ENCODE data around the gene PTPRD.
A peak's percentile ranks its signal among the peaks of the same experiment; 100 is the strongest.

The PTPRD gene

DNA sequence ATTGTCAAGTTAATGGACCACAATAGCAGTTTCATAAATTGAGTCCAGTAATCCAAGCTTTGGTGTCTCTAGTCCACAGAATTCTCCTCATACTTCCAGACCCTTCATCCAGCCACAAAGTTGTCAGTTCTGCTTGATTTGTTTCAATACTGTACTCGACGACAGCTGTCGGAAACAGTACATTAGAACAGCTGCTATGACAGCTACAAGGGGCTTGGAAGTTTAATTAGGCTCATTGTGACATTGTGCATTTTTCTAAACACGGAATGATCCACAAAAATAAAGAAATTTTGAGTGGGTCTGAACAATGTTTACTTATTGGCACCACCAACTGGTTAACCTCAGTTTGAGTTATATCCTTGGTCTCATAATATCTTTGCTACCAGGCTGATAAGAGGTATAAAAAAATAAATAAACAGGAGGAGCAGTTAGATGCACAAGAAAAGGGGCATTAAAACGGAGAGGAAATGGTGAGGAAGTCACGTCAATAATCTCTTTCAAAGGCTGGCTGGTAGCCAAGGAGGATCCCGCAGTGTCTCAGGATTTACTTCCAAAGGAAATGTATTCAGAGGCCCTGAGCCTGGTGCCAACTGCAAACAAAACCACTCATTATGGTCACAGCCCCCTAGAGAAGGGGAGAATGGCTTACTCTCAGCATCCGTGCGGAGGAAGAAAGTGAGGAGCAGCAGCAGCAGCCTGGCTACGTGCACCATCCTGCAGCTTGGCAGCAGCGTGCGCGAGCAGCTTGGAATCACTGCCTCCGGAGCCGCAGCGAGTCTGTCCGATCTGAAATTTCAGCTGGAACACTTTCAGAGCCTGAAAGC lies 1879.5 kb downstream of the PTPRD start:
- DNase-seq = peak; percentile 100

- DNase-seq = peak; percentile 50
Observed at GRCh38 chr9:8732367-8733075, 1880.3 kb downstream of the PTPRD start.

- DNase-seq = no peak
Observed at GRCh38 chr9:8730618-8731017, 1882.2 kb downstream of the PTPRD start.

- DNase-seq = no peak
Observed at GRCh38 chr9:8728910-8729309, 1883.9 kb downstream of the PTPRD start.

GRCh38 chr9:8727191-8727590 lies 1885.6 kb downstream of the PTPRD start:
- DNase-seq = no peak

- DNase-seq = no peak
Observed at GRCh38 chr9:8726692-8727091, 1886.1 kb downstream of the PTPRD start.

DNA sequence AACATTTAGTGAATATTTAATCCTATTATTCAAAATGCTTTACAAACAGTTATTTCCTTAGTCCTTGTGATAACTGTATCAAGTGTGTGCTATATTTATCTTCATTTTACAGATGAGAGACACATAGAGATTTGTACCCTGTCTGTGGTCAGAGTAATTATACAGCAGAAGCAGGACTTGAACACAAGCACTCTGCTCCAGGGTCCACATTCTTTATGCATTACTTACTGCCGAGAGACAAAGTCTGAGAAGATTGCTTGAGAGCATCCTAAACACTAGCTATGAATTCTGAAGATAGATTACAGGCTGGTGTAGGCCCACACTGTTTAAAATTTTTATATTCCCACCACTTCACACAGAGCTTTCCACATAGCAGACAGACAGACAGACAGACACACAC lies 1887.2 kb downstream of the PTPRD start:
- no peak for DNase-seq

DNA sequence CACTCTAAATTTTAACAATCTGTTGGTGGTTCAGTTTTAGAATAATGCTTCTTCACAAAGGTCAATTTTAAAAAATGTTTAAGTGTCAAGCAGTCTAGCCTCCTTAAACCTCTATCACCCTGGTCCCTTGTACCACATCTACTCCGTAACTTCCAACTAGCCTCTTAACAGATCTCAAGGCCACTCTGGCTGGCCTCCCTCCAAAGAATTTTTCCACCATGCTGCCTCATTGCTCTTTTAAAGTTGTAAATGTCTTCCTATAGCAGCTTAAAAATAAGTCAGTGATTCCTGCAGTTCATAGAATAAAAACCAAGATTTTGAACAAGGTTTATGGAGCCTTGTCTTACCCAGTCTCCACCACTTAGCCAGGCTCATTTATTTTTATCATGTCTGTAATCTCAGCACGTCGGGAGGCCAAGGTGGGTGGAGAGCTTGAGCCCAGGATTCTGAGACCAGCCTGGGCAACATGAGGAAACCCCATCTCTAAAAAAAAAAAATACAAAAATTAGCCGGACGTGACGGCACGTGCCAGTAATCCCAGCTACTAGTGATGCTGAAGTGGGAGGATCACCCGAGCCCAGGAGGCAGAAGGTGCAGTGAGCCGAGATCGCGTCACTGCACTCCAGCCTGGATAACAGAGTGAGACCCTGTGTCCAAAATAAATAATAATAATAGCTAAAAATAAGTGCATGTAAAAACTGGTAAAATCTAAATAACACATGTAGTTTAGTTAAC lies 1888.4 kb downstream of the PTPRD start:
- no peak for DNase-seq

DNA sequence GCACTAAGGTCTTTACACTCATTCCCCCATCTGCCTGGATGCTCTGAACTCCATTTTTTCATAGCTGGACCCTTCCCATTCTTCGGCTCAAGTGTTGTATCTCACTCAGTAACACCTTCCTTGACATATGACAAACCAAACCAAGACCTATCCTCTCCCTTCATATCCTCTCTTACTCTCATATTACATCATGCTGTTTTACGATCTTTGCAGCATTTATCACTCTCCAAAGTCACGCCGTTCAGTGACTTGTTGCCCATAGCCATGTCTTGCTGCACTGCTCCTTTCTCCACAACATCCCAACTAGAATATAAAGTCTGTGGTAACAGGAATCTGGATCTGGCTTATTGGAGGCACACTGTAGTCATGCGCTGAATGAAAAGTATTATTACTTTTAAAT lies 1889.6 kb downstream of the PTPRD start:
- peak; percentile 78 for DNase-seq

DNA sequence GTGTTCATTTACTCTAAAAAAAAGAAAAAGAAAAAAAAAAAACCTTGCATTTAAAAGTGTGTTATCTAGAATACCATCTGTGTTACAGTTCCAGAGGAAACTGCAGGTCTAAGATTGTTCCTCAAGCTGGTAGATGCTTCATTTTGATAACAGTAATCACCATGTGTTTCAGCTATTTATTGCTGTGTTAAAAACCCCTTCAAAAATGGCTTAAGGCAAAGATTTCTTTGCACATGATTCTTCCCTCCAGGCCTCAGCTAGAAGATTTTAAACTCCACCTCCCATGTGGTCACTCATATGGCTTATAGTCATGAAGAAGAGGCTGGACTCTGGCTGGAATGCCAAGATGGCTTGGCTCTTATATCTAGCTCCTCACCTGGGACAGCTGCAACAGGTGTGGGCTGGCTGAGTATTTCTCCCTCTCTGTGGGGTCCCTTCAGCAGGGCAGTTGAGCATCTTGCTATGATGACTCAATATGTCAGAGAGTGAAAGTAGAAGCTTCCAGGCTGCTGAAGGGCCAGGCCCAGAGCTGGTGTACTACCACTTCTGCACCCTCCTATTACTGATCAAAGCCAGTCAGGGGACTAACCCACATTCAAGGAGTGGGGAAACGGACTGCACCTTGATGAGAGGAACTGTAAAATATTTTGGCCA lies 1892.8 kb downstream of the PTPRD start:
- peak; percentile 78 for DNase-seq

- peak; percentile 83 for DNase-seq
Observed at GRCh38 chr9:8718121-8718725, 1894.6 kb downstream of the PTPRD start.

- DNase-seq = no peak
Observed at GRCh38 chr9:8717146-8717545, 1895.7 kb downstream of the PTPRD start.

- no peak for DNase-seq
Observed at GRCh38 chr9:8715788-8716187, 1897.0 kb downstream of the PTPRD start.

DNA sequence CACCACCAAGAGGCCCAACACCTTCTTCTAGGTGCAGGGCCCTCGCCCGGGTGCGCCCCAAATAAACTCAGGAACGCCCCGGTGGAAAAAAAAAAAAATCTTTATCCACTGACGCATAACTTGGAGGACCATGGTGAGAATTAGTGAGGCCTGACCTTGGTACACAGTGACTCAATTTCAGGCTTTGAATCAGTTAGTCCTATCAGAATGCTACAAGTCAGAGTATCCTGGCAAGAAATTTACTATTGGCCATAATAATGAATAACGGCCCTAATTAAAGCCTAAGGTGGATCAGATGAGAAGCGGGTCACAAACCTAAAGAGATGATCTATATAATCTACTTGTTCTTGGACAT lies 1899.0 kb downstream of the PTPRD start:
- no peak for DNase-seq

DNA sequence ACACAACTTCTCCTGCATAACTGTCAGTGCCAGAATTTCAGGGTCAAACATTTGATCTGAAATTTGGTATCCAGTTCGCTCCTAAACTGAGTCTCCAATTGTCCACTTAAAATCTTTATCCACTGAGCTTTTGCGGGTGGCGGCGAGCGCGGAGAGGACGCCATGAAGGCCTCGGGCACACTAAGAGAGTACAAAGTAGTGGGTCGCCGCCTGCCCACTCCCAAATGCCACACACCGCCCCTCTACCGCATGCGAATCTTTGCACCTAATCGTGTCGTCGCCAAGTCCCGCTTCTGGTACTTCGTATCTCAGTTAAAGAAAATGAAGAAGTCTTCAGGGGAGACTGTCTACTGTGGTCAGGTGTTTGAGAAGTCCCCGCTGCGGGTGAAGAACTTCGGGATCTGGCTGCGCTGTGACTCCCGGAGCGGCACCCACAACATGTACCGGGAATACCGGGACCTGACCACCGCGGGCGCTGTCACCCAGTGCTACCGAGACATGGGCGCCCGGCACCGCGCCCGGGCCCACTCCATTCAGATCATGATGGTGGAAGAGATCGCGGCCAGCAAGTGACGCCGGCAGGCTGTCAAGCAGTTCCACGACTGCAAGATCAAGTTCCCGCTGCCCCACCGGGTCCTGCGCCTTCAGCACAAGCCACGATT lies 1899.5 kb downstream of the PTPRD start:
- no peak for DNase-seq

DNA sequence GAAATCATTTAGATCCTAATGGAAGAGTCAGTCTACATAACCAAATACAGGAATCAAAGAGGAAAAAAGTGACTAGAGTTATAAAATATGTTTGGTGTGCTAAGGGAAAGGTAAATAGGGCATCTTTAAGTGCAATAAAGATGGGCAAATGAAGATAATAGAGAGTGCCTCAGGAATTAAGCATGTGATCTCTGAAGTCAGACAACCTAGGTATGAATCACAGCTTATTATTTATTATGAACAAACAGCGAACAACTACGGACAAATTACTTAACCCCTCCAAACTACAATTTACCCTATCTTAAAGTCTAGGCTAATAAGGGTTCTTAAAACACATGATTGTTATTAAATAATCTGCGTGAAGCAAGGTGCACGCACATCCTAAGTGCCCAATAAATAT lies 1903.1 kb downstream of the PTPRD start:
- no peak for DNase-seq

DNA sequence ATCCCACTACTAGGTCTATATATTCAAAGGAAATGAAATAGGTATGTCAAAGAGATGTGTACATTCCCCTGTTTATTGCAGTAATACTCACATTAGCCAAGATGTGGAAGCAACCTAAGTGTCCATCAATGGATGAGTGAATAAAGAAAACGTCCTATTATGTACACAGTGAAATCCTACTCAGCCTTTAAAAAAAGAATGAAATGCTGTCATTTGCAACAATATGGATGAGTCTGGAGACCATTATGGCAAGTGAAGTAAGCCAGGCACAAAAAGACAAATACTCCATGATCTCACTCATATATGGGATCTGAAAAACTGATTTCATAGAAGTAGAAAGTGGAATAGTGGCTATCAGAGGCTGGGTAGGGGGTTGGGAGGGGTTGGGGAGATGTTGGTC lies 1904.1 kb downstream of the PTPRD start:
- no peak for DNase-seq

- no peak for DNase-seq
Observed at GRCh38 chr9:8706998-8707397, 1905.8 kb downstream of the PTPRD start.

GRCh38 chr9:8706531-8706930 lies 1906.3 kb downstream of the PTPRD start:
- DNase-seq = peak; percentile 83

DNA sequence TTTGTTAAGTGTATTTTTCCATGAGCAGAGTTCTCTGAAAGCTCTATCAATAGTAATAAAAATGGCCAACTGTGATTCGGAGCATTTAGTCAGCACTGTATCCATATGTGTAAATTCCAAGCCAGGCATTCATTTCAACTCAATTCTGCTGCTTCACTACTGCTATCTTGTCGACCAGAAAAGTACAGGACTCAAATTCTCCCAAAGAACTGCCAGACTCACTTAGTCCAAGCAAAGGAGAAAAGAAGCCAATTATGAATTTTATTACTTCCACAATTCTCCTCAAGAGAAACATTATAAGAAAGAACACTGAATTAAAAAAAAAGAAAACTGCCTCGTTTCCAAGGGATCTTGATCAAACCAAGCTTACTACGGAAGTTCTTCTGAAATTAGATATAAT lies 1906.9 kb downstream of the PTPRD start:
- DNase-seq = no peak

DNA sequence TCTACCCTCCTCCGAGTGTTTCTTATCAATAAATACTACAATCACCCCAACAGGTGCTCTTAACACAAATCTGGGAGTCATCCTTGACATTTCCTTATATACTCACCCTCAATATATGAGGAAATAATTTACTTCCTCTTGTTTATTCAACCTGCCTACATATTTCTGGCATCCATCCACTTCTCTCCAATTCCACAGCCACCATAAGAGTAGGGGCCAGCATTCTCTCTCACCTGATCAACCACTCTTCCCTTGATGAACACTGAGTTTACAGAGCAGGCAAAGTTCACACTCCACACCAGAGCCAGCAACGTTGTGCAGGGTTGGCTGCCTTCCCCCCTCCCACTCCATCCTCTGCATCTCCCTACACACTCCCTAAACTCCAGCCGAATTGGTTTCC lies 1908.9 kb downstream of the PTPRD start:
- DNase-seq = peak; percentile 32

- DNase-seq = no peak
Observed at GRCh38 chr9:8701904-8702303, 1910.9 kb downstream of the PTPRD start.

Measured in NCI-H69 (cell line).